ENCODE data around the gene ARL6IP1. TPM values are rescaled to one million over a fixed set of nuclear protein-coding genes. Genes with fewer than 3 reads are reported as not detected.
A peak's percentile ranks its signal among the peaks of the same experiment; 100 is the strongest.

Gene ARL6IP1
- total and polyA plus RNA-seq, 2 of the 4 experiments (the other 2 are of a cell fraction) = 78.1 to 190 TPM

GRCh38 chr16:18799500-18799899 is 1.8 kb downstream of the ARL6IP1 start:
- ATAC-seq (ENCODE audit: low read depth) (no peak), DNase-seq (no peak)
- peak overlapping the region; percentile 92 for H3K4me2 ChIP-seq (ENCODE audit: low read depth, low read length)
- H2AK9ac ChIP-seq (replicated peaks; ENCODE audit: low read depth, low read length, poor library complexity) = no peak overlapping the region
- peak overlapping the region; percentile 70; the same call in 1 of the 2 replicates for H3K4me3 ChIP-seq (ENCODE audit: insufficient read depth, low read depth, low read length)
- TF ChIP-seq RAD21 (IDR thresholded peaks at IDR 0.05; ENCODE audit: low read length) = no peak
- TF ChIP-seq CEBPB (IDR thresholded peaks at IDR 0.05; ENCODE audit: low read depth, low read length) = no peak
- no peak for TF ChIP-seq MAZ (IDR thresholded peaks at IDR 0.05; ENCODE audit: borderline replicate concordance, low read depth, low read length)
- TF ChIP-seq ELK1 (IDR thresholded peaks at IDR 0.05; ENCODE audit: borderline replicate concordance, low read depth, low read length) = no peak
- TF ChIP-seq CHD1 (IDR thresholded peaks at IDR 0.05; ENCODE audit: low read depth, low read length) = no peak
- no peak for TF ChIP-seq CTCF (conservative IDR thresholded peaks at IDR 0.05; ENCODE audit: low read depth, low read length)
- TF ChIP-seq SMC3 (IDR thresholded peaks at IDR 0.05; ENCODE audit: low read depth, low read length) = no peak
- TF ChIP-seq RFX5 (IDR thresholded peaks at IDR 0.05; ENCODE audit: low read depth, low read length) = no peak
- TF ChIP-seq POLR2A (IDR thresholded peaks at IDR 0.05; ENCODE audit: low read depth, low read length) = no peak
- TF ChIP-seq BHLHE40 (IDR thresholded peaks at IDR 0.05; ENCODE audit: low read depth, low read length) = no peak
- no peak for TF ChIP-seq MXI1 (IDR thresholded peaks at IDR 0.05; ENCODE audit: borderline replicate concordance, low read depth, low read length)
- no peak for TF ChIP-seq FOS (IDR thresholded peaks at IDR 0.05; ENCODE audit: low read depth, low read length)
- TF ChIP-seq USF2 (IDR thresholded peaks at IDR 0.05; ENCODE audit: low read depth, low read length) = no peak
- TF ChIP-seq MAFK (IDR thresholded peaks at IDR 0.05; ENCODE audit: low read depth, low read length) = no peak
- no peak overlapping the region for H3K18ac ChIP-seq (ENCODE audit: low read depth, low read length)
- WGBS, 2 experiments (ENCODE audit: extremely low coverage in 2 of 2, insufficient read length in 1 of 2) = no CpG with 5 or more reads among the region's 3 CpGs
- no peak overlapping the region for H4K91ac ChIP-seq (ENCODE audit: insufficient read depth, low read depth, low read length)
- no peak overlapping the region for H3K4ac ChIP-seq (ENCODE audit: low read depth, low read length)
- H2BK5ac ChIP-seq (ENCODE audit: low read depth, low read length, poor library complexity, severe bottlenecking) = no peak overlapping the region
- H3K79me1 ChIP-seq (ENCODE audit: low read depth in 1 of 2, low read length in 2 of 2) = peaks cover 13 to 23% of the 10 kb centered on the region in 2 experiments; a peak in 3 of 4 replicates
- BruUV-seq (replicated peaks) = no TSS peak
- H3K4me1 ChIP-seq (ENCODE audit: control insufficient read depth, insufficient read depth, low read length) = peaks cover 2% of the 10 kb centered on the region
- POLR2A ChIA-PET (ENCODE audit: unreplicated experiment) = interaction anchor here (1.0 kb wide), 1 partner anchor 9 kb away, joined by 3 read pairs; no protein-coding TSS in a partner anchor
- no peaks in the 10 kb centered on the region for H3K9me3 ChIP-seq (ENCODE audit: control insufficient read depth, insufficient read depth, low read length)
- H3K9me1 ChIP-seq (ENCODE audit: insufficient read depth, low read length) = no peaks in the 10 kb centered on the region
- H2AK5ac ChIP-seq (ENCODE audit: low read depth, low read length) = no peak overlapping the region
- in situ Hi-C loops (cut with MboI; ENCODE audit: low sequenced_read_pairs) = no loop called here
- no peak overlapping the region for H3K56ac ChIP-seq (ENCODE audit: extremely low read depth, insufficient read depth, low read length)
- CTCF ChIA-PET = interaction anchor here (0.5 kb wide), 1 partner anchor 9 kb away, joined by 3 read pairs; the partner anchor contains the start of gene RPS15A
- no peak overlapping the region for H2BK20ac ChIP-seq (ENCODE audit: low read depth, low read length)
- no peak overlapping the region; the same call in 1 of the 2 replicates for H3K27ac ChIP-seq (ENCODE audit: insufficient read depth, low read length)
- no peaks in the 10 kb centered on the region for H3K27me3 ChIP-seq (ENCODE audit: control insufficient read depth, insufficient read depth, low read length)
- peak overlapping the region; percentile 74; the same call in 1 of the 2 replicates for H3K23ac ChIP-seq (ENCODE audit: low read depth, low read length)
- no peak overlapping the region for H4K8ac ChIP-seq (ENCODE audit: low read depth in 2 of 2, low read length in 2 of 2)
- H4K20me1 ChIP-seq (ENCODE audit: insufficient read depth, low read length) = peaks cover 18% of the 10 kb centered on the region; the same call in 1 of the 2 replicates
- no peak overlapping the region for H4K5ac ChIP-seq (ENCODE audit: low read depth, low read length)
- no peak overlapping the region for H2AFZ ChIP-seq (replicated peaks; ENCODE audit: low read length, poor library complexity)
- intact Hi-C loops (cut with micrococcal nuclease) = no loop called here
- no peak overlapping the region for H2BK120ac ChIP-seq (ENCODE audit: low read depth, low read length)
- H3K9ac ChIP-seq (ENCODE audit: low read depth, low read length) = peak overlapping the region; percentile 62
- dilution Hi-C loops (cut with HindIII; ENCODE audit: low sequenced_read_pairs, unreplicated experiment) = no loop called here
- H3K14ac ChIP-seq (replicated peaks; ENCODE audit: low read depth, low read length) = peak overlapping the region; percentile 17
- H2BK15ac ChIP-seq (ENCODE audit: low read depth, low read length) = no peak overlapping the region
- peaks cover 4% of the 10 kb centered on the region for H3K36me3 ChIP-seq (ENCODE audit: control insufficient read depth, insufficient read depth, low read length)
